Measurements from ENCODE around the gene RASSF3. TPM values are rescaled to one million over a fixed set of nuclear protein-coding genes. Genes with fewer than 3 reads are reported as not detected.
A peak's percentile ranks its signal among the peaks of the same experiment; 100 is the strongest.
"Not testable (repeated sequence)": the region's sequence is repeated elsewhere in the genome, so short reads cannot be mapped to it uniquely, and the experiment has no call there.

RASSF3 gene
- total and polyA plus RNA-seq, 5 donors from 2014 or later, result 5.5 to 158 (median 10.5) TPM

DNA sequence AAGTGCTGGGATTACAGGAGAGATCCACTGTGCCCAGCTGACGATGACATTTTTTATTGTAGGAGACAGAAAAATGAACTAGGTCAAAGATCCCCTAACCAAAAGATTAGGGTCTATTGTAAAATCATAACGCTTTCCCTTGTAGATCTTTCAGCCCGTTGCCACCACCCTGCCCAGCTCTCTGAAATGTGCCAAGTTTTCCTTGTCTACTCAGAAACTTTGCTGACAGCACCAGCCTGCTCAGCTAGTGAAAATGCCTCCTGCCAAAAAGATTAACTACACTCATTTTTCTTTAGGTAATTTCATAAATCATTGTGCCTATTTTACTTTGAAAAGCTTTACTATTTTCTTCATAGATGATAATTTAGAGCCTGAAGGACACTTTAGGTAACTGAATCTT, 28.2 kb upstream of the RASSF3 start:
- Histone ChIP-seq H3K4me3 (ENCODE audit: low read depth, low read length) (no peak overlapping the region), H3K9me3 (ENCODE audit: control insufficient read depth in 2 of 2, low read length in 2 of 2) (no peaks in the 10 kb centered on the region), H3K27me3 (ENCODE audit: control insufficient read depth, insufficient read depth, low read length) (no peaks in the 10 kb centered on the region), H3K36me3 (ENCODE audit: control insufficient read depth, insufficient read depth, low read length) (no peaks in the 10 kb centered on the region), H3K27ac (ENCODE audit: insufficient read depth, low read length, poor library complexity, severe bottlenecking) (no peak overlapping the region), H3K4me1 (ENCODE audit: control insufficient read depth, insufficient read depth, low read length, poor library complexity, severe bottlenecking) (peaks cover 13% of the 10 kb centered on the region)
- DNase-seq (no peak), ATAC-seq (ENCODE audit: low read depth in 2 of 2) (no peak)
- Mint-ChIP-seq H3K36me3 (no peaks in the 10 kb centered on the region), H3K9me3 (peaks cover 0 to 2% (median 0%) of the 10 kb centered on the region in 7 donors), H3K4me3 (no peak overlapping the region), H3K4me1 (peaks cover 10 to 29% (median 15%) of the 10 kb centered on the region in 4 donors), H3K27me3 (peaks cover 12% of the 10 kb centered on the region), H3K27ac (peak overlapping the region in 2 of 3 donors; percentile 62 to 87)

DNA sequence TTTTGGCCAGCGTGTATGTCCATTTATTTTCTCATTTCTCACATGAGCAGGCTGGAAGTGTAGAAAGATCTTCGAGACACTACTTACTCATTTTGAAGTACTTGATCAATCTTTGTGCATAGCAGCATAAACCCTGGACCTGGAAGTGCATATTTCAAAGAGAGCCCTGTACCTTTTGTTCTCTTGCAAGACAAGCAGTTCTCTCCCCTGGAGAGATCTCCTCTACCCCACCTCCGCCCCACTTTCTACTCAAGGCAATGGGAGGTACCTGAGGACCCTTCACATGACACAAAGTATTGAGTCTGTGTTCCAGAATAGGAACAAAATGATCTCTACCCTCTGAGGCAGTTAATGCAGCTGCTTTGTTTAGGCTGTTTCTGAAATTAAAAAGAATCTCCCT, 27.4 kb upstream of the RASSF3 start:
- ATAC-seq (ENCODE audit: low read depth in 2 of 2), result no peak
- H3K4me1 Mint-ChIP-seq, result peaks cover 10 to 32% (median 15%) of the 10 kb centered on the region in 4 donors
- H3K27ac ChIP-seq (ENCODE audit: insufficient read depth, low read length, poor library complexity, severe bottlenecking), result no peak overlapping the region

DNA sequence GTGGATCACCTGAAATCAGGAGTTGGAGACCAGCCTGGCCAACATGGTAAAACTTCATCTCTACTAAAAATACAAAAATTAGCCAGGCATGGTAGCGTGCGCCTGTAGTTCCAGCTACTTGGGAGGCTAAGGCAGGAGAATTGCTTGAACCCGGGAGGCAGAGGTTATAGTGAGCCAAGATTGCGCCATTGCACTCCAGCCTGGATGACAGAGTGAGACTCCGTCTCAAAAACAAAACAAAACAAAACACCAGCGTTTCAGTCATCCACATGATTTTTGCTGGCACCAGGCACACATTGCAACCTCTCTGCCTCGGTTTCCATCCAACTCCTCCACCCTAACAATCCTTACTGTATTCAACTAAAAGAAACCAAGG, 26.9 kb upstream of the RASSF3 start:
- H3K4me1 ChIP-seq (ENCODE audit: control insufficient read depth, insufficient read depth, low read length, poor library complexity, severe bottlenecking), result peaks cover 13% of the 10 kb centered on the region
- H3K36me3 Mint-ChIP-seq; DNase-seq; H3K27me3 Mint-ChIP-seq; H3K36me3 ChIP-seq (ENCODE audit: control insufficient read depth, insufficient read depth, low read length); ATAC-seq (ENCODE audit: low read depth in 2 of 2); H3K9me3 Mint-ChIP-seq; H3K27me3 ChIP-seq (ENCODE audit: control insufficient read depth, insufficient read depth, low read length); H3K9me3 ChIP-seq (ENCODE audit: control insufficient read depth in 2 of 2, low read length in 2 of 2); H3K27ac ChIP-seq (ENCODE audit: insufficient read depth, low read length, poor library complexity, severe bottlenecking): not testable (repeated sequence)
- H3K27ac Mint-ChIP-seq, result peak overlapping the region; percentile 39 to 95 (median 87)
- peak overlapping the region; percentile 63 for H3K4me3 ChIP-seq (ENCODE audit: low read depth, low read length)
- H3K4me3 Mint-ChIP-seq, result peak overlapping the region in 3 of 4 donors; percentile 49 to 91 (median 71)
- peaks cover 10 to 32% (median 15%) of the 10 kb centered on the region in 4 donors for H3K4me1 Mint-ChIP-seq

More for the DNA sequence above, 27.4 kb upstream of the RASSF3 start:
- H3K4me1 ChIP-seq (ENCODE audit: control insufficient read depth, insufficient read depth, low read length, poor library complexity, severe bottlenecking), result peaks cover 13% of the 10 kb centered on the region
- no peaks in the 10 kb centered on the region for H3K27me3 ChIP-seq (ENCODE audit: control insufficient read depth, insufficient read depth, low read length)
- peak overlapping the region in 2 of 4 donors; percentile 31 to 49 for H3K4me3 Mint-ChIP-seq
- H3K27me3 Mint-ChIP-seq, result peaks cover 12% of the 10 kb centered on the region
- H3K4me3 ChIP-seq (ENCODE audit: low read depth, low read length), result no peak overlapping the region
- no peak for DNase-seq
- H3K9me3 ChIP-seq (ENCODE audit: control insufficient read depth in 2 of 2, low read length in 2 of 2), result no peaks in the 10 kb centered on the region
- H3K36me3 Mint-ChIP-seq, result no peaks in the 10 kb centered on the region
- peaks cover 0 to 2% (median 0%) of the 10 kb centered on the region in 7 donors for H3K9me3 Mint-ChIP-seq
- no peaks in the 10 kb centered on the region for H3K36me3 ChIP-seq (ENCODE audit: control insufficient read depth, insufficient read depth, low read length)
- peak overlapping the region; percentile 39 to 95 (median 87) for H3K27ac Mint-ChIP-seq

DNA sequence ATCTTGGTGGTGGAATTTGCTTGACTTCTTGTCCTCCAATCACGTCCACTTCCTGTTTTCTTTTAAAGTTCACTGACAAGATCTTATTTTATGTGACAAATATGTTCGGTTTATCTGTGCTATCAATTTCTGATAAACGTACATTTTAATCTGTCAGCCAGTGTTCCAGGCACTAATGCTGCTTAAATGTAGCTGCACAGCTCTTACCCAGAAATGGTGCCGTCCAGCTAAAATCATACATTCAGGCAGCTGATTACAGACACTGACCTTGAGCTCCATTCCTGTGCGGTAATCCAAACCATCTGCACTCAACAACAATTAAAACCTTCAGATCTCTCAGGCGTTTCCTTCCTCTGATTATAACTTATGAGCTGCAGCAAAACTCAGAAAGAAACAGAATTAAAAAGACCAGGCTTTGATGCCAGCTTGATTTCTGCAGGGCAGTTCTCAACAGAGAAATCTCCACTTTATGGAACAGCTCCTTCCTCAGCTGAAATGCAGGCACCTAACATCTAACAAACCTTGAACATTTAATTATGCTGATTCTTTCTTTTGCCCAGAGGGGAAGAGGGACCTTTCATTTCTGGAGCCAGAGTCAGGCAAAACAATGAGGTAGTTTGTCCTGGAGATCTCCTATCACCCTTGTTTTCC, 26.4 kb upstream of the RASSF3 start:
- H3K27ac Mint-ChIP-seq, result peak overlapping the region; percentile 39 to 95 (median 87)
- peak overlapping the region; percentile 16 to 91 (median 60) for H3K4me3 Mint-ChIP-seq
- DNase-seq (peak in 2 of 3 donors; percentile 24 to 53), ATAC-seq (ENCODE audit: low read depth in 2 of 2) (peak; percentile 45 to 65)
- Histone ChIP-seq H3K27ac (ENCODE audit: insufficient read depth, low read length, poor library complexity, severe bottlenecking) (no peak overlapping the region), H3K27me3 (ENCODE audit: control insufficient read depth, insufficient read depth, low read length) (no peaks in the 10 kb centered on the region), H3K36me3 (ENCODE audit: control insufficient read depth, insufficient read depth, low read length) (no peaks in the 10 kb centered on the region), H3K9me3 (ENCODE audit: control insufficient read depth in 2 of 2, low read length in 2 of 2) (no peaks in the 10 kb centered on the region), H3K4me3 (ENCODE audit: low read depth, low read length) (peak overlapping the region; percentile 63), H3K4me1 (ENCODE audit: control insufficient read depth, insufficient read depth, low read length, poor library complexity, severe bottlenecking) (peaks cover 13% of the 10 kb centered on the region)
- no peaks in the 10 kb centered on the region for H3K36me3 Mint-ChIP-seq
- H3K4me1 Mint-ChIP-seq, result peaks cover 10 to 32% (median 15%) of the 10 kb centered on the region in 4 donors
- H3K27me3 Mint-ChIP-seq, result peaks cover 7% of the 10 kb centered on the region
- peaks cover 0 to 2% (median 0%) of the 10 kb centered on the region in 7 donors for H3K9me3 Mint-ChIP-seq

DNA sequence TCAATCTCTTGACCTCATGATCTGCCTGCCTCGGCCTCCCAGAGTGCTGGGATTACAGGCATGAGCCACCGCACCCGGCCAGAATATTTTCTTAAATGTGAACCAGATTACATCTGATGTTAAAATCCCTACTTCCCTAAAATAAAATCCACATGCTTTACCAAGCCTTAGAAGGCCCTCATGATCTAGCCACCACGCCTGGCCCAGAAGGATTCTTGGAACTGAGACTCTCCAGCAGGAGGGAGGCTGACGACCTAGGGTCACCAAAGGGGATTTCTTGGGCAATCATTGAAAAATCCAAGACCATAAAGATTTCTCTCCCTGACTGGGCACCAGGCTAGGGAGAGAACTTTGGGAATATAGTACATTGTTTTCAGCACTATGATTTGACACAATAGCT, 25.2 kb upstream of the RASSF3 start:
- DNase-seq (no peak), ATAC-seq (ENCODE audit: low read depth in 2 of 2) (no peak)
- Histone ChIP-seq H3K27ac (ENCODE audit: insufficient read depth, low read length, poor library complexity, severe bottlenecking) (no peak overlapping the region), H3K27me3 (ENCODE audit: control insufficient read depth, insufficient read depth, low read length) (no peaks in the 10 kb centered on the region), H3K4me1 (ENCODE audit: control insufficient read depth, insufficient read depth, low read length, poor library complexity, severe bottlenecking) (peaks cover 13% of the 10 kb centered on the region), H3K9me3 (ENCODE audit: control insufficient read depth in 2 of 2, low read length in 2 of 2) (no peaks in the 10 kb centered on the region), H3K36me3 (ENCODE audit: control insufficient read depth, insufficient read depth, low read length) (no peaks in the 10 kb centered on the region), H3K4me3 (ENCODE audit: low read depth, low read length) (no peak overlapping the region)
- Mint-ChIP-seq H3K9me3 (peaks cover 0 to 2% (median 0%) of the 10 kb centered on the region in 7 donors), H3K4me1 (peaks cover 10 to 32% (median 15%) of the 10 kb centered on the region in 4 donors), H3K4me3 (no peak overlapping the region), H3K27me3 (peaks cover 7% of the 10 kb centered on the region), H3K27ac (peak overlapping the region in 2 of 3 donors; percentile 20 to 85), H3K36me3 (no peaks in the 10 kb centered on the region)

DNA sequence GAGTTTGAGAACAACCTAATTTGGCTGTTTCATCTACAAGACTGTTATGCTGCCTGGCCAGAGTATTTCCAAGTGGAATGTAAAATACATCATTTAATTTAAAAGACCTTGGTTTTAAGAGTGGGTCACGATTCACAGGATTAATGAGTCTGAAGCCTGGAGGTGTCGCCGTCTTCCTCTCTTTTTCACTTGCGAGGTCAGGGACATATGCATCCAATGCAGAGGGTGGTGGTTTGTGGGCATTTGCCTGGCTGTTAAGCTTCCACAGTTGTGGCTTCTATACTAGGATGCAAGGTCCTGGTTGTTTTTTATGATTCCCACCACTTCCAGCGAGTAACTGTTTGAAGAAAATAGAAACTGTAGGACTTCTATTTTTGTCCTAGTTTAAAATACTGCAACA, 22.8 kb upstream of the RASSF3 start:
- Mint-ChIP-seq H3K9me3 (peaks cover 0 to 2% (median 0%) of the 10 kb centered on the region in 7 donors), H3K27me3 (peaks cover 11% of the 10 kb centered on the region), H3K27ac (peak overlapping the region in 2 of 3 donors; percentile 14 to 71), H3K4me3 (no peak overlapping the region), H3K4me1 (peaks cover 10 to 36% (median 15%) of the 10 kb centered on the region in 4 donors), H3K36me3 (no peaks in the 10 kb centered on the region)
- ATAC-seq (ENCODE audit: low read depth in 2 of 2) (no peak), DNase-seq (no peak)
- Histone ChIP-seq H3K36me3 (ENCODE audit: control insufficient read depth, insufficient read depth, low read length) (no peaks in the 10 kb centered on the region), H3K27me3 (ENCODE audit: control insufficient read depth, insufficient read depth, low read length) (no peaks in the 10 kb centered on the region), H3K27ac (ENCODE audit: insufficient read depth, low read length, poor library complexity, severe bottlenecking) (no peak overlapping the region), H3K9me3 (ENCODE audit: control insufficient read depth in 2 of 2, low read length in 2 of 2) (no peaks in the 10 kb centered on the region), H3K4me1 (ENCODE audit: control insufficient read depth, insufficient read depth, low read length, poor library complexity, severe bottlenecking) (peaks cover 13% of the 10 kb centered on the region), H3K4me3 (ENCODE audit: low read depth, low read length) (no peak overlapping the region)

DNA sequence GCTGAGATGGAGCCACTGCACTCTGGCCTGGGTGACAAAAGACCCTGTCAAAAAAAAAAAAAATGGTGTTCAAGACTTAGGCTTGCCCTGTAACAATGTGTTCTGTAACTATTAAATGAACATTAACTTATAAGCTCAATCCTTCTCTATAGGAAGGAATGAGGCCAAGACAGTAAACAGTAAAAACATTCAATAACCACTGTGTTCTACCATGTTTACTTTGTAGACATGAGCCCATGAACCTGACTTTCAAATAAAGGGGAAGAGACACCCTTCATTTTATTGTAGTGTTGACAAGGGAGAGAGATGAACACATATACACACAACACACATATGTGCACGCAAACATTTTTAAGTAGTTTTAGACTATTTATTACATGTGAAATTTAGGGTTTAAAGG, 20.1 kb upstream of the RASSF3 start:
- no peaks in the 10 kb centered on the region for H3K9me3 Mint-ChIP-seq
- DNase-seq (no peak), ATAC-seq (ENCODE audit: low read depth in 2 of 2) (no peak)
- Histone ChIP-seq H3K27ac (ENCODE audit: insufficient read depth, low read length, poor library complexity, severe bottlenecking) (no peak overlapping the region), H3K4me3 (ENCODE audit: low read depth, low read length) (no peak overlapping the region), H3K9me3 (ENCODE audit: control insufficient read depth in 2 of 2, low read length in 2 of 2) (no peaks in the 10 kb centered on the region), H3K4me1 (ENCODE audit: control insufficient read depth, insufficient read depth, low read length, poor library complexity, severe bottlenecking) (no peaks in the 10 kb centered on the region), H3K27me3 (ENCODE audit: control insufficient read depth, insufficient read depth, low read length) (no peaks in the 10 kb centered on the region), H3K36me3 (ENCODE audit: control insufficient read depth, insufficient read depth, low read length) (no peaks in the 10 kb centered on the region)
- H3K36me3 Mint-ChIP-seq, result no peaks in the 10 kb centered on the region
- H3K27ac Mint-ChIP-seq, result no peak overlapping the region
- H3K4me3 Mint-ChIP-seq, result no peak overlapping the region
- peaks cover 18% of the 10 kb centered on the region for H3K27me3 Mint-ChIP-seq
- peaks cover 0 to 10% (median 0%) of the 10 kb centered on the region in 4 donors for H3K4me1 Mint-ChIP-seq
